Stimulated activated CD8-positive, alpha-beta memory T cell treated with anti-CD3 and anti-CD28 coated beads, Interleukin-7, amount 100 ng/mL, for 4 hours (primary cell): ENCODE results near the gene KRTAP5-4.
A peak's percentile ranks its signal among the peaks of the same experiment; 100 is the strongest.

ENCODE experiments used
- DNase-seq, 2 donors: peaks; one replicate each; pipeline ENCODE4 v3.0.0-alpha.2; 2020; ENCODE audit warnings: low read depth in 2 of 2

The KRTAP5-4 gene

DNA sequence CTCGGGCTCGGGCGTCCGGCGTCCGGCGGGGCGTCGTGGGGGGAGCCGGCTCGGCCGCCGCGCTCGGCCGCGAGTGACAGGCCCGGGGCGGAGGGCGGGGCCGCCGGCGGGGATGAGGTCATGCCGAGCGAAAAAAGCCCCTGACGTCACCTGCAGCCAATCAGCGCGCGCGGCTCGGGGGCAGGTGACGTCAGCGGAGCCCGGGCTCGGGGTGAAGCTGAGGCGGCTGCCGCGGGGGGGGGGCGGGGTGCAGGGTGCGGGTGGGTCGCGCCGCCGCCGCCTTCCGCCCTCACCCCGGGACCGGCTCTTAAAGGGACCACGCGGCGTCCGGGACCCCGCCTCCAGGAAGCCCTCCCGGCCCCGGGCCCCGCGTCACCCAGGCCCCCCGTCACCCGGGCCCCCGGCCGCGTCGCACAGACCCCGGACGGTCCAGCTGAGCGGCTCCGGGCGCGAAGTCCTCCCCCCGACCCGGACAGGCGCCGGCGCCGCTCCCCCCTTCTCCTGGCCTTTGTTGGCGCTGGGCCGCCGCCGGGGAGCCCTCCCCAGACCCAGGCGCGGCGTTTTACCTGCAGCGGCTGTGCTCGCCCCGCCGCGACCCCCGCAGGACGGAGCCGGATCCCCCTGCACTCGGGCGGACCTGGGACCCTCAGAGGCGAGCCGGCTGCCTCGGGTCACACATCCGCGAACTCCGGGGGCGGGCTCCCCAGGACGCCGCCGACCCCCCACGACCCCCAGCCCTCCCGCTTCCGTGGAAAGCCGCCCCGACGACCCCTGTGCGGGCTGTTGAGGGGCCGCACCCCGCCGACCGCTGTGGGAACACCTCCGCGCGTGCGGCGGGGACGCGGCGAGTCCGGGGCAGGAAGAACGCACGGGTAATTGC, 49.5 kb downstream of the KRTAP5-4 start, which contains the start of gene DUSP8:
Gene DUSP8, minus strand, starts transcription at position 75 of the 880 bp plus-strand sequence. CDS start 6,445 bp downstream, outside the sequence.
- DNase-seq, result peak; percentile 87 to 92

DNA sequence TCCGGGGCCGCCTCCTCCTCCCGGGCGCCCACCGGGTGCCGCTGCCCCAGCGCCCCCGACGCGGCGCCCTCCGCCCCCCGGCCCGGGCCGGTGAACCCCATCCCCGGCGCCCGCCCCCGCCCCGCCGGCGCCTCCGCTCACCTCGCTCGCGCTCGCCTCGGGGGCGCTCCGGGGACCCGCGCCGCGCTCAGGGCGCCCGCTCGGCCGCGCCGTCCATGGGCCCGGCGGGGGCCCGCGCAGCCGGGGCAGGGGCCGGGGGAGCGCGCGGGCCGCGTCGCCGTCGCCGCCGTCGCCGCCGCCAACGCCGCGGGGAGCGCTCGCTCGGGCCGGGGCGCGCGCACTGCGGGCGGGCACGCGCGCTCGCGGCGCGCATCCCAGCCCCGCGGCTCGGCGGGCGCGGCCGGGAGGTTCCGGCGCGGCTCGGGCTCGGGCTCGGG, 50.2 kb downstream of the KRTAP5-4 start:
- no peak for DNase-seq
